Hindlimb muscle (tissue), 1 donor: ENCODE data around the gene SYNGR4. TPM values are rescaled to one million over a fixed set of nuclear protein-coding genes. Genes with fewer than 3 reads are reported as not detected.
A peak's percentile ranks its signal among the peaks of the same experiment; 100 is the strongest.

ENCODE experiments used
- DNase-seq: peaks from one replicate; pipeline ENCODE4 v3.0.0-alpha.2; 2013
- polyA plus RNA-seq: library from polyadenylated mRNA; unstranded; fragments of 120-200 nt; gene quantifications from one replicate; pipeline ENCODE4 v1.2.1, GENCODE V29; 2013; ENCODE audit not compliant: insufficient read length

The SYNGR4 gene
- polyA plus RNA-seq, 1 donor: not detected

DNA sequence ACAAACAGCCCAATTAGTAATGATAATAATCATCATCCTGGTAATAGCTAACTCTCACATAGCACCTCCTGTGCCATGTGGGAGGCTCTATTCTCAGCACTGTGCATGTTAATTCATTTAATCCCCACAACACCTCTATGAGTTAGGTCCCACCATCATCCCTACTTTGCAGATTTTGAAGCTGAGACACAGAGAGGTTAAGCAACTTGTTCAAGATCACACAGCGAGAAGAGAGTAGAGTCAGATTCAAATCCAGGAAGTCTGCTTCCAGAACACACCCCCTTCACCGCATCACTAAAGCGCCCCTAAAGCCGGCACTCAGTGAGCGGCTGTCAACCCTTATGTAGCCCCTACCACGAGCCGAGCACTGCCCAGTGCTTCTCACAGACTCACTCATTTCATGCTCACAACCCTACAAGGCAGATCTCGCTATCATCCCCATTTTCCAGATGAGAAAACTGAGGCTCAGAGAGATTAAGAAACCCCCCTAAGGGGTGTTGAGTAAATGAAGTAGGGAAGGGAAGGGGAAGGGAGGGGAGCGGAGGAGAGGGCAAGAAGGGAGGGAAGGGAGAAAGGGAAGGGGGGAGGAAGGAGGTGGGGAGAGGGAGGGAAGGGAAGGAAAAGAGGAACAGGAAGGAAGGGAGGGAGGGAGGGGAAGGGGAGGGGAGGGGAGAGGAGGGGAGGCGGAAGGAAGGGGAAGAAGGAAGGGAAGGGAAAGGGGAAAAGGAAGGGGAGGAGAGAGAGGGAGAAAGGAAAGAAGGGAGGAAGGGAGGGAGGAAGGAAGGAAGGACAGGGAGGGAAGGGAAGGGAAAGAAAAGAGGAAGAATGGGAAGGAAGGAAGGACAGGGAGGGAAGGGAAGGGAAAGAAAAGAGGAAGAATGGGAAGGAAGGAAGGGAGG, 22.4 kb upstream of the SYNGR4 start:
- DNase-seq: no peak

GRCh38 chr19:48342414-48342738, 21.8 kb upstream of the SYNGR4 start:
- no peak for DNase-seq

DNA sequence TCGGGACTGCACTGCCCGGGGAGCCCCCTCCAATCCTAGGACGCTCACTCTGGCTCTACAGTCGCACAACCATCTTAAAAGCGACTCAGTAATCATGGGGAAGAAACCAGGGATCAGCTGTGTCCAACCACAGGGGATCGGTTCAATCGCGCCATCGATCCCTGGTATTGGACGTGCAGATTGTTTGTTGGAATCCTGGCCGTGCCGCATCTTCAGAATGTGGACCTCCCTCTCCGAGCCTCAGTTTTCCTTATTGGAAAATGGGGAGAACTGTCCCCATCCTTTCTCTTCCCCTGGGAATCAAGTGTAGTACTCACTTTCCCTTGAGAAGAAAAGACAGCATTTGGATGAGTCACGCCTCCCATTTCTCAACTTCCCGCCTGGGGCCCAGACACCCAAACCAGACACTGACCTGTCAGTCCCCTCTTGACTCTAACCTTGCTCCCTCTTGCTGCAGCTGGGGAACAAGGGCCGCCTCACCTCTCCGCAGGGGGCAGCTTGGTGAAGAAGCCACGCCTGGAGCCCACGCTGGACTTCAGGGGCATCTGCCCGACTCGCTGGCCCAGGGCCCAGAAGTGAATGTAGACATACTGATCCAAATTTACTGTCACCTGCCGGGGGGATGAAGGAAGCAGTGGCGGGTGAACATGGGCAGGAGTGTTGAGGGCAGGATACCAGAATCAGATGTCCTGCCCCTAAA, 21.2 kb upstream of the SYNGR4 start:
- no peak for DNase-seq

DNA sequence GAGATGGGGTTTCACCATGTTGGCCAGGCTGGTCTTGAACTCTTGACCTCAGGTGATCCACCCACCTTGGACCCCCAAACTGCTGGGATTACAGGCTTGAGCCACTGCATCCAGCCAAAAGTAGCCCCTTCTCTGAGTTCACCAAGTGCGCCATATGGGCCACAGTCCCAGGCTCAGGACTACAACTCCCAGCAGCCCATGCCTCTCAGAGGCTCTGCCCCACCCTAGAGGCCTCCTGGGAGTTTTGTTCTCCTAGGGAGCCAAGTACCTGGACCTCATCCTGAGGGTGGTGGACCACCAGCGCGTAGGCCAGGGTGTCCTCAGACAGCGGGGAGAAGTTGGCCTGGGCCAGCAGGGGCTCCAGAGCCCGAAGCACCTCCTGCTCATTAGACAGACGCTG, 19.3 kb upstream of the SYNGR4 start:
- no peak for DNase-seq

DNA sequence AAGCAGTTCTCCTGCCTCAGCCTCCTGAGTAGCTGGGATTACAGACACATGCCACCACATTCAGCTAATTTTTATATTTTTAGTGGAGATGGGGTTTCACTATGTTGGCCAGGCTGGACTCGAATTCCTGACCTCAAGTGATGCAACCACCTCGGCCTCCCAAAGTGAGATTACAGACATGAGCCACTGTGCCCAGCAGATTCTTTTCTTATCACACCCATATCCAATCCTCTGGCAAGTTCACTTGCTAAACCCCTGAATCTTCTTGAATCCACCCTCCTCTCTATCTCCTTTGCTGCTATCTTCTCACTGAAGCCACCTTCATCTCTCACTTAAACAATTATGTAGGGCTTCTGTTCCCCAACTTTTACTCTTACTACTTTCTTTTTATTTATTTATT, 18.0 kb upstream of the SYNGR4 start:
- no peak for DNase-seq

- DNase-seq: peak; percentile 48
These were observed 16.1 kb upstream of the SYNGR4 start for GRCh38 chr19:48348045-48348444.

DNA sequence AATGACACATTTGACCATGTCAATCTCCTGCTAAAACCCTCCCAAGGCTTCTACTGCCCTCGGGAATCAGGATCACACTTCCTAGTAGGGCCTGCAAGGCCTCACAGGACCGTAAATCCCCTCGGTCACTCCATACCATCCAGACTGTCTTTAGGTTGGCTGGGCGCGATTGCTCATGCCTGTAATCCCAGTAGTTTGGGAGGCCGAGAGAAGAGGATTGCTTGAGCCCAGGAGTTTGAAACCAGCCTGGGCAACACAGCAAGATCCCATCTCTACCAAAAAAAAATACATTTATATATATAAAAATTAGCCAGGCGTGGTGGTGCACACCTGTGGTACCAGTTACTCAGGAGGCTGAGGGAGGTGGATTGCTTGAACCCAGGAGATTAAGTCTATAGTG, 15.4 kb upstream of the SYNGR4 start:
- no peak for DNase-seq

GRCh38 chr19:48350856-48351255, 13.3 kb upstream of the SYNGR4 start:
- DNase-seq: no peak

- DNase-seq: peak; percentile 26
These were observed 12.8 kb upstream of the SYNGR4 start for GRCh38 chr19:48351341-48351752.

GRCh38 chr19:48353677-48354076, 10.5 kb upstream of the SYNGR4 start:
- DNase-seq: no peak

- DNase-seq: no peak
These were observed 9.7 kb upstream of the SYNGR4 start for GRCh38 chr19:48354332-48354992.

DNA sequence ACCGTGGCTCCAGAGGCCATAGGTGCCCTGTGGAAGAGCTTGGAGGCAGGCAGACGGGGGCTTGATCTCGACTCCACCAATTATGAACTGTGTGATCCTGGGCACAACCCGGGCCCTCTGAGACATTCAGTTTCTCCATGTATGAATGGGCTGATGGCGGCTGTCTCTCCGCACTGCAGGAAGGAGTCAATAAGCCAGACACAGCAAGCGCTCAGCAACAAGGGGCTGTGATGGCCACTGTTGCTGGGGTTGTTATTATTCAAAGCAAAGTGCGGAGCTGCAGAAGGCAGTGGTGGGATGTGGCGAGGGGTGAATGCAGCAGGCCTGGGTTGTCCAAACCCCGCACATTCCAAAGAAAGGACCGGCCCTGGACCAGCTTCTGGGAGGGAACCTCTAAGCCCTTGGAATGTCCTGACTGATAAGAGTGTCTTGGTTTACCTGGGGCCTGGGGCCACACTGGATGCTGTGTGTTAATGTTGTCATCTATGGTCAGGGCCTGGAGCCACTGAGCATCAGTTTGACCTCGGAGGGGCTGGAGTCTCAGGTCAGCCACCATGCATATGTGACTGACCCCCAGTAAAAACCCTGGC, 8.7 kb upstream of the SYNGR4 start:
- DNase-seq: no peak

DNA sequence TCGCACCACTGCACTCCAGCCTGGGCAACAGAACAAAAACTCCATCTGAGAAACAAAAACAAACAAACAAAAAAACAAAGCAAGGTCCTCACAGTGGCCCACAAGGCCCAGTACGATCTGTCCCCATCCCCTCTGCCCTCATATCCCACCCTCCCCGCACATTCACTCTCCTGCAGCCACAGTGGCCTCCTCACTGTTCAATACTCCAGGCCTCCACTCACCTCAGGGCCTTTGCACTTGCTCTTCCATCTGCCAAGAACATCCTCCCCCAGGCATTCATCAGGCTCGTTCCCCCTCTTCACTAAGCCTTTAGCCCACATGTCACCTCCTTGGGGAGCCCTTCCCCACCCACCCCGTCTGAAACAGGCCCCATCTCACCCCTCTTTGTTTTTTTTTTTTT, 5.0 kb upstream of the SYNGR4 start:
- DNase-seq: no peak

- no peak for DNase-seq
These were observed 2.3 kb upstream of the SYNGR4 start for GRCh38 chr19:48361912-48362311.

DNA sequence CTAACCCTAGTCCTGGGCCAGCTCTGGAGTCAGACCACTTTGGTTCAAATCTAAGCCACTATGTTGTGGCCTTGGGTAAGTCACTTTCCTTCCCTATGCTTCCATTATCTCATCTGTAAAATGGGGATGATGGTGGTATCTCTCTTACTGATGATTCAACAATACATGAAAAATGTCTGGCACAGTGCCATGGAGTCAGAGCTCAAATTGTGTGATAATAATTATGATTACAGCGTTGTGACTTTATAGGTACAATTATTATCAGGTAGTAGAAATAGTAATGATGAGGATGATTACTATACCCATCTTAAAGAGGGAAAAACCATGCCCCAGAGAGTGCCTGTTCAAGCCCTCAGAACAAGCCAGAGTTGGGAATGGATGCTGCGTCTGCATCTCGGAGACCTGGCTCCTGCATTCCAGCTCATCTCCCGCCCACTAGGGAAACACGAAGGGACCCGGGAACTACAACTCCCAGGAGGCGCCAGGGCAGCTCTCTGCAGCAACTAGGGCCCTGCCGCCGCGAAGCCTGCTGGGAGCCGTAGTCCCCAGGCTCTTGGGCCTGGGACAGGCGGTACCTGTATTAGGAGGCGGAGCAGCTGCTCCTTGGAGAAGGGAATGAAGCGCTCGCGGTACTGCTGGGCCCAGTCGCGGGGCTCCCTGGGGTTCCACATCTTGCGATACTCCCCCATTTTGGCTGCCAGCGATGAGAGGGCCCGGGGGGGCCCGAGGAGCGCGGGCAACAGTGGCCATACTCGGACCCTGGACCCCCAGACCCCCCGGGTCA, 1.3 kb upstream of the SYNGR4 start:
- peak; percentile 96 for DNase-seq

- DNase-seq: no peak
These were observed 712 bp upstream of the SYNGR4 start for GRCh38 chr19:48363500-48363809.

- no peak for DNase-seq
These were observed 606 bp downstream of the SYNGR4 start for GRCh38 chr19:48364598-48365348.

- no peak for DNase-seq
These were observed 1.4 kb downstream of the SYNGR4 start for GRCh38 chr19:48365602-48366001.

- DNase-seq: no peak
These were observed 3.7 kb downstream of the SYNGR4 start for GRCh38 chr19:48367855-48368254.

GRCh38 chr19:48368936-48369335, 4.8 kb downstream of the SYNGR4 start:
- no peak for DNase-seq

DNA sequence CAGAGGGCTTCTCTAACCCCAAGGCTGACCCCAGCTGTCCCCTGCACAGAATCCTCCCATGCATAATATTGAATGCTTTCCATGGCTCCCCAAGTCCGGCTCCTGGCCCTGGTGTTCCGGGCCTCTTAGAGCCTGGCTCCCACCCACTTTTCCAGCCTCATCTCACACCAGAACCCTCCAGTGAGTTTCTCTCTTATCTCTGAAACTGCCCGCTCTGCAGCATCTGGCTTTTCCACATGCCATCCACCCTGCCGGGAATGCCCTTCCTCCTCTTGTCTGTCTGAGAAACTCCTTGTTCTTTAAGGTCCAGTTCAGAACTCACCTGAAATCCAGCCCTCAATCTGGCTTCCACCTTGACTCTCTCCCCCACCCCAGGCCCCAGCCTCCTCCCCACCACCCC, 6.8 kb downstream of the SYNGR4 start:
- DNase-seq: no peak

- DNase-seq: no peak
These were observed 7.2 kb downstream of the SYNGR4 start for GRCh38 chr19:48371367-48371766.
